ENCODE measurements around the gene NDST3. TPM values are rescaled to one million over a fixed set of nuclear protein-coding genes. Genes with fewer than 3 reads are reported as not detected.

NDST3 gene
- total and polyA plus RNA-seq, 3 experiments from 2014 or later = not detected

GRCh38 chr4:118206627-118207026, 172.3 kb downstream of the NDST3 start:
- Histone ChIP-seq H3K27me3 (ENCODE audit: insufficient read depth, low read length, poor library complexity, severe bottlenecking) (no peaks in the 10 kb centered on the region), H3K36me3 (ENCODE audit: insufficient read depth, low read length) (no peaks in the 10 kb centered on the region), H3K27ac (ENCODE audit: low read depth, low read length) (no peak overlapping the region), H3K9me3 (ENCODE audit: low read length) (no peaks in the 10 kb centered on the region), H3K4me1 (ENCODE audit: insufficient read depth, low read length) (no peaks in the 10 kb centered on the region), H3K4me3 (ENCODE audit: low read length) (no peak overlapping the region)
- H3K4me3 Mint-ChIP-seq = no peak overlapping the region
- H3K4me1 Mint-ChIP-seq = no peaks in the 10 kb centered on the region
- H3K27ac Mint-ChIP-seq = no peak overlapping the region
- no peak for DNase-seq
- ChIA-PET CTCF (no interaction called here), POLR2A (no interaction called here)
- peaks cover 0 to 1% (median 0%) of the 10 kb centered on the region in 3 donors for H3K36me3 Mint-ChIP-seq
- H3K9me3 Mint-ChIP-seq = peaks cover 6 to 18% (median 7%) of the 10 kb centered on the region in 5 donors
- H3K27me3 Mint-ChIP-seq = peaks cover 1 to 8% of the 10 kb centered on the region in 2 donors

GRCh38 chr4:118213101-118213500, 178.8 kb downstream of the NDST3 start:
- Histone ChIP-seq H3K27me3 (ENCODE audit: insufficient read depth, low read length, poor library complexity, severe bottlenecking) (no peaks in the 10 kb centered on the region), H3K36me3 (ENCODE audit: insufficient read depth, low read length) (no peaks in the 10 kb centered on the region), H3K27ac (ENCODE audit: low read depth, low read length) (no peak overlapping the region), H3K9me3 (ENCODE audit: low read length) (no peaks in the 10 kb centered on the region), H3K4me3 (ENCODE audit: low read length) (no peak overlapping the region), H3K4me1 (ENCODE audit: insufficient read depth, low read length) (no peaks in the 10 kb centered on the region)
- Mint-ChIP-seq H3K27ac (no peak overlapping the region), H3K9me3 (no peaks in the 10 kb centered on the region), H3K36me3 (no peaks in the 10 kb centered on the region), H3K4me3 (no peak overlapping the region), H3K27me3 (peaks cover 0 to 8% of the 10 kb centered on the region in 2 donors), H3K4me1 (no peaks in the 10 kb centered on the region)
- DNase-seq = no peak
- ChIA-PET CTCF (no interaction called here), POLR2A (no interaction called here)

DNA sequence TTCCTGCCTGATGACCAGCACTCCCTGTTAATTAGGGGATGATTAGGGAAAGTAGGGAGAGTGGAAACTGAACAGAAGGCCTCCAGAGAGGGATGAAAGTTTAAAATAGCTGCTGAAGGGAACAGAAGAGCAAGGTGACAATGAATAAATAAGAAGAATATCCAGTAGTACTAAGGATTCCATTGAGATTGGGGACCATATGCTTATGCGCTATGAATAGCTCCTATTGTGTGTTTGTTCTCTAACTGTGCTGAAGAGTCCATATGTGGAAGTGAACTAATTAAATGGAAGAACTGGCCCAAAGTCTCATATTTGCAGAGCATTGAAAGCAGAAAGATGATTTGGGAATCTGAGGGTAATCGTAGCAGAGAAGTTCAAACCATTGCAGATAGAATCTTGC, 181.5 kb downstream of the NDST3 start:
- Histone ChIP-seq H3K9me3 (ENCODE audit: low read length) (no peaks in the 10 kb centered on the region), H3K36me3 (ENCODE audit: insufficient read depth, low read length) (no peaks in the 10 kb centered on the region), H3K4me3 (ENCODE audit: low read length) (no peak overlapping the region), H3K27ac (ENCODE audit: low read depth, low read length) (no peak overlapping the region), H3K4me1 (ENCODE audit: insufficient read depth, low read length) (no peaks in the 10 kb centered on the region), H3K27me3 (ENCODE audit: insufficient read depth, low read length, poor library complexity, severe bottlenecking) (no peaks in the 10 kb centered on the region)
- no peaks in the 10 kb centered on the region for H3K9me3 Mint-ChIP-seq
- ChIA-PET POLR2A (no interaction called here), CTCF (interaction anchor here (1.5 kb wide), 1 partner anchor 8 kb away, joined by 6 read pairs; no protein-coding TSS in a partner anchor)
- no peaks in the 10 kb centered on the region for H3K4me1 Mint-ChIP-seq
- no peaks in the 10 kb centered on the region for H3K36me3 Mint-ChIP-seq
- no peak overlapping the region for H3K27ac Mint-ChIP-seq
- no peak overlapping the region for H3K4me3 Mint-ChIP-seq
- peaks cover 0 to 5% of the 10 kb centered on the region in 2 donors for H3K27me3 Mint-ChIP-seq
- no peak for DNase-seq

DNA sequence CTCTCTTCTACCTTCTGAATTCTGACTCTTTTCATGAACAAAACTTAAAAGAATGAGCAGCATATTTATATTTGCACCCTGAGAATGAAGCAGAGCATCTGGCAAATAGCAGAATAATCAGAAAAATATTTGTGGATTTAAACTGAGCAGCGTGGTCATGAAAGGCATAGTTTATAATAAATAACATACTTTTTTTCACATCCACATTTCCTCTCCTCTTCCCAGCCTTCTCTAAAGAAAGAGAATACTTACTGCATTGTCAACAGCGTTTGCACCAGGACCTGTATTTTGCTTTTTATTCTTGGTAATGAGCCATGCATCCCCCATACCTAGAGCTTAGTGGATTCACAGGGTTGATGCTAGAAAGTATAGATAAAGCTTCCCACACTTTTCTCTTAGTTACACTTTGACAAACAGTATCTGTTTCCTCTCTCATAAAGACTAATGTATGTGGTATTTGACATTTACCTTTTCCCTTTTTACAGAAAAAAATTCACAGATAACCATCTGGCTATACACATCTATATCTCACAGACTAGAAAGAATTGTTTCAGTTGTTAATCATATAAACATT, 187.0 kb downstream of the NDST3 start:
- no peaks in the 10 kb centered on the region for H3K9me3 ChIP-seq (ENCODE audit: low read length)
- no peak for DNase-seq
- Mint-ChIP-seq H3K4me3 (no peak overlapping the region), H3K36me3 (no peaks in the 10 kb centered on the region), H3K9me3 (no peaks in the 10 kb centered on the region), H3K27ac (no peak overlapping the region), H3K27me3 (peaks cover 0 to 12% of the 10 kb centered on the region in 2 donors), H3K4me1 (no peaks in the 10 kb centered on the region)
- CTCF ChIA-PET = no interaction called here
- no peaks in the 10 kb centered on the region for H3K36me3 ChIP-seq (ENCODE audit: insufficient read depth, low read length)
- H3K27ac ChIP-seq (ENCODE audit: low read depth, low read length) = no peak overlapping the region
- no peak overlapping the region for H3K4me3 ChIP-seq (ENCODE audit: low read length)
- POLR2A ChIA-PET = no interaction called here
- no peaks in the 10 kb centered on the region for H3K27me3 ChIP-seq (ENCODE audit: insufficient read depth, low read length, poor library complexity, severe bottlenecking)
- H3K4me1 ChIP-seq (ENCODE audit: insufficient read depth, low read length) = no peaks in the 10 kb centered on the region

- no peaks in the 10 kb centered on the region for H3K4me1 Mint-ChIP-seq
- no peaks in the 10 kb centered on the region for H3K9me3 Mint-ChIP-seq
- H3K36me3 ChIP-seq (ENCODE audit: insufficient read depth, low read length) = no peaks in the 10 kb centered on the region
- no peaks in the 10 kb centered on the region for H3K27me3 ChIP-seq (ENCODE audit: insufficient read depth, low read length, poor library complexity, severe bottlenecking)
- ChIA-PET POLR2A (no interaction called here), CTCF (interaction anchor here (1.1 to 1.4 kb wide), 2 partner anchors 9 to 42 kb away, joined by 4 to 6 read pairs; no protein-coding TSS in a partner anchor)
- H3K4me3 ChIP-seq (ENCODE audit: low read length) = no peak overlapping the region
- H3K36me3 Mint-ChIP-seq = no peaks in the 10 kb centered on the region
- no peak overlapping the region for H3K27ac ChIP-seq (ENCODE audit: low read depth, low read length)
- H3K4me1 ChIP-seq (ENCODE audit: insufficient read depth, low read length) = no peaks in the 10 kb centered on the region
- peaks cover 1 to 15% of the 10 kb centered on the region in 2 donors for H3K27me3 Mint-ChIP-seq
- no peaks in the 10 kb centered on the region for H3K9me3 ChIP-seq (ENCODE audit: low read length)
- H3K27ac Mint-ChIP-seq = no peak overlapping the region
- H3K4me3 Mint-ChIP-seq = no peak overlapping the region
- peak in 2 of 5 donors; percentile 1 to 14 for DNase-seq
These were observed 190.1 kb downstream of the NDST3 start for GRCh38 chr4:118224243-118224829.

- Histone ChIP-seq H3K36me3 (ENCODE audit: insufficient read depth, low read length) (no peaks in the 10 kb centered on the region), H3K4me3 (ENCODE audit: low read length) (no peak overlapping the region), H3K4me1 (ENCODE audit: insufficient read depth, low read length) (no peaks in the 10 kb centered on the region), H3K9me3 (ENCODE audit: low read length) (no peaks in the 10 kb centered on the region), H3K27me3 (ENCODE audit: insufficient read depth, low read length, poor library complexity, severe bottlenecking) (no peaks in the 10 kb centered on the region), H3K27ac (ENCODE audit: low read depth, low read length) (no peak overlapping the region)
- H3K36me3 Mint-ChIP-seq = no peaks in the 10 kb centered on the region
- no peaks in the 10 kb centered on the region for H3K9me3 Mint-ChIP-seq
- ChIA-PET POLR2A (no interaction called here), CTCF (no interaction called here)
- no peak overlapping the region for H3K27ac Mint-ChIP-seq
- no peak overlapping the region for H3K4me3 Mint-ChIP-seq
- H3K4me1 Mint-ChIP-seq = no peaks in the 10 kb centered on the region
- H3K27me3 Mint-ChIP-seq = peaks cover 1 to 17% of the 10 kb centered on the region in 2 donors
- no peak for DNase-seq
These were observed 191.2 kb downstream of the NDST3 start for GRCh38 chr4:118225511-118225910.

GRCh38 chr4:118226311-118227010, 192.2 kb downstream of the NDST3 start:
- no peak overlapping the region for H3K27ac Mint-ChIP-seq
- H3K27ac ChIP-seq (ENCODE audit: low read depth, low read length) = no peak overlapping the region
- H3K27me3 Mint-ChIP-seq = peaks cover 1 to 17% of the 10 kb centered on the region in 2 donors
- ChIA-PET CTCF (no interaction called here), POLR2A (no interaction called here)
- H3K4me3 Mint-ChIP-seq = no peak overlapping the region
- H3K4me3 ChIP-seq (ENCODE audit: low read length) = no peak overlapping the region
- H3K36me3 ChIP-seq (ENCODE audit: insufficient read depth, low read length) = no peaks in the 10 kb centered on the region
- H3K4me1 Mint-ChIP-seq = no peaks in the 10 kb centered on the region
- H3K36me3 Mint-ChIP-seq = no peaks in the 10 kb centered on the region
- H3K27me3 ChIP-seq (ENCODE audit: insufficient read depth, low read length, poor library complexity, severe bottlenecking) = no peaks in the 10 kb centered on the region
- H3K4me1 ChIP-seq (ENCODE audit: insufficient read depth, low read length) = no peaks in the 10 kb centered on the region
- DNase-seq = no peak
- H3K9me3 Mint-ChIP-seq = no peaks in the 10 kb centered on the region
- H3K9me3 ChIP-seq (ENCODE audit: low read length) = no peaks in the 10 kb centered on the region

DNA sequence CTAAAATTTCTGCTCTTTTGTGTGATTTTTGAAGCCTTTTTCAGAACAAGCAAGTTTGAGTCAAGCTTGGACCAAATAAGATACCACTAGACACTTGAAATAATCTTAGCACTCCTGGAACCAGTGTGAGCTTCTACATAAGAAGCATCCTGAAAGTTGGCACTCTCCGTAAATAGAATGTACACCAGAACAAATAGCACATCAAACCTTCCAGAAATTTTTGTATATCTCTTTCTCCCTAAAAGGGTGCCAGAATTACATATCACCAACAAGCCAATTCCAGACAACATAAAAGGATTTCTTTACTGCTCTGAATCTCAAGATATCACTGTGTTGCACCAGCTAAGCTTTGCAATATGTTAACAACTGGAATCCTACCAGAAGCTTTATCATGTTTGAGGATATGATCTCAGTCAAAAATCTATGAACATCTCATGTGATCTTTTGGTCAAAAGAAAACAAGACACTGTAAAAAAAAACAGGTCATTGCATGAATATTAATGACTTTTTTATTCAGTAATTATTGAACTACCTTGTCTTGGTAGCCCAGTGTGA, 201.4 kb downstream of the NDST3 start:
- no peak overlapping the region for H3K4me3 Mint-ChIP-seq
- Histone ChIP-seq H3K27ac (ENCODE audit: low read depth, low read length) (no peak overlapping the region), H3K9me3 (ENCODE audit: low read length) (no peaks in the 10 kb centered on the region), H3K4me3 (ENCODE audit: low read length) (no peak overlapping the region), H3K27me3 (ENCODE audit: insufficient read depth, low read length, poor library complexity, severe bottlenecking) (no peaks in the 10 kb centered on the region), H3K4me1 (ENCODE audit: insufficient read depth, low read length) (no peaks in the 10 kb centered on the region), H3K36me3 (ENCODE audit: insufficient read depth, low read length) (no peaks in the 10 kb centered on the region)
- no peak for DNase-seq
- ChIA-PET POLR2A (no interaction called here), CTCF (interaction anchor here (1.7 kb wide), 1 partner anchor 16 kb away, joined by 5 read pairs; no protein-coding TSS in a partner anchor)
- H3K36me3 Mint-ChIP-seq = no peaks in the 10 kb centered on the region
- H3K9me3 Mint-ChIP-seq = no peaks in the 10 kb centered on the region
- H3K27me3 Mint-ChIP-seq = peaks cover 0 to 12% of the 10 kb centered on the region in 2 donors
- H3K27ac Mint-ChIP-seq = no peak overlapping the region
- H3K4me1 Mint-ChIP-seq = no peaks in the 10 kb centered on the region

Data from CD8-positive, alpha-beta memory T cell (primary cell).